ENCODE results near the gene OMP. TPM values are rescaled to one million over a fixed set of nuclear protein-coding genes. Genes with fewer than 3 reads are reported as not detected.

Gene OMP
- total and polyA plus RNA-seq, 3 donors from 2014 or later = 1.7 to 6.7 TPM; not detected in 1

DNA sequence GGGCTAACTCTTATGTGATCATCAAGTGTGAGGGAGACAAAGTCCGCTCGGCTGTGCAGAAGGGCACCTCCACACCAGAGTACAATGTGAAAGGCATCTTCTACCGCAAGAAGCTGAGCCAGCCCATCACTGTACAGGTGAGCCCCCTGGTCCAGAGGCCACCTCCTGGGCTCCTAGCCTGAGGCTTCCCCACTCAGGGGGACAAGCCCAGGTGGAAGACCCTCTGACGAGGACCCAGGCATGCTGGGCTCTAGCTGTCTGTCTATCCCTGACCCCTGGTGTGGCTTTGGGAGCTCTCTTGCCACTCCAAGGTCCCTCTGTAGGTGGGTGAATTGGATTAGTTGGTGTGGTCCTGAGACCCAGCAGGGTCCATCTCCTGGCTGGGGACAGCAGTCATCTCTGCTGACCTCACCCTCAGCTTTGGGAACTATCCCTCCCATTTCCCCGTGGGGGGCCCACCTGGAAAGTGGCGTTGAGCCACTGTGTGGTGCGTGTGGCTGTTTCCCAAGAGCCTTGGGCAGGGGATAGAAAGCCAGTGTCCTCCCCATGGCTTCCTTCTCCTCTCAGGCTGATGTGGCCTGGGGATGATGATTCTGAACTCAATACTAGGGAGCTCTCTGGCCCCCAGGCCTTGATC, 20.1 kb downstream of the OMP start:
- Histone ChIP-seq H3K9me3 (no peaks in the 10 kb centered on the region), H3K27me3 (no peaks in the 10 kb centered on the region), H3K36me3 (ENCODE audit: low read depth, missing control alignments) (no peaks in the 10 kb centered on the region), H3K4me3 (no peak overlapping the region), H3K4me1 (peaks cover 13% of the 10 kb centered on the region), H3K27ac (no peak overlapping the region)
- TF ChIP-seq POLR2A (IDR thresholded peaks at IDR 0.05) = no peak
- TF ChIP-seq, protein P1, sequence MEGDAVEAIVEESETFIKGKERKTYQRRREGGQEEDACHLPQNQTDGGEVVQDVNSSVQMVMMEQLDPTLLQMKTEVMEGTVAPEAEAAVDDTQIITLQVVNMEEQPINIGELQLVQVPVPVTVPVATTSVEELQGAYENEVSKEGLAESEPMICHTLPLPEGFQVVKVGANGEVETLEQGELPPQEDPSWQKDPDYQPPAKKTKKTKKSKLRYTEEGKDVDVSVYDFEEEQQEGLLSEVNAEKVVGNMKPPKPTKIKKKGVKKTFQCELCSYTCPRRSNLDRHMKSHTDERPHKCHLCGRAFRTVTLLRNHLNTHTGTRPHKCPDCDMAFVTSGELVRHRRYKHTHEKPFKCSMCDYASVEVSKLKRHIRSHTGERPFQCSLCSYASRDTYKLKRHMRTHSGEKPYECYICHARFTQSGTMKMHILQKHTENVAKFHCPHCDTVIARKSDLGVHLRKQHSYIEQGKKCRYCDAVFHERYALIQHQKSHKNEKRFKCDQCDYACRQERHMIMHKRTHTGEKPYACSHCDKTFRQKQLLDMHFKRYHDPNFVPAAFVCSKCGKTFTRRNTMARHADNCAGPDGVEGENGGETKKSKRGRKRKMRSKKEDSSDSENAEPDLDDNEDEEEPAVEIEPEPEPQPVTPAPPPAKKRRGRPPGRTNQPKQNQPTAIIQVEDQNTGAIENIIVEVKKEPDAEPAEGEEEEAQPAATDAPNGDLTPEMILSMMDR (IDR thresholded peaks at IDR 0.05) = no peak
- DNase-seq = no peak
- 91% methylated on average over 7 of the region's 7 CpGs; no CpG with 5 or more reads in 1 of the 2 donors for WGBS, 2 donors
- intact Hi-C loops (cut with DNase I; ENCODE audit: low total_unique reads) = loop anchor here (10.0 kb wide), 1 partner anchor 422 kb away; no protein-coding TSS in a partner anchor

DNA sequence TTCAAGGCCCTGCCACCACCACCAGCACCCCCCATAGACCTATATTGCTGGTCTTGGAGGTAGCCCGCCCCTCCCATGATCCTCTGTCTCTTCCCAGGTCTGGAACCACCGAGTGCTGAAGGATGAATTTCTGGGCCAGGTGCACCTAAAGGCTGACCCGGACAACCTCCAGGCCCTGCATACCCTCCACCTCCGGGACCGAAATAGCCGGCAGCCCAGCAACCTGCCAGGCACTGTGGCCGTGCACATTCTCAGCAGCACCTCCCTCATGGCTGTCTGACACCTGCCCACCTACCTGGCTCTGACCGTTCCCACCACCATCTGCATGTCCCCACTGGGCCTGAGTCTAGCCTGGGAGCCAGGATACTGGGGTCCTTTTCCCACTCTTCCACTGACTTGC, 21.0 kb downstream of the OMP start:
- Histone ChIP-seq H3K9me3 (no peaks in the 10 kb centered on the region), H3K4me1 (peaks cover 21% of the 10 kb centered on the region), H3K36me3 (ENCODE audit: low read depth, missing control alignments) (no peaks in the 10 kb centered on the region), H3K27me3 (no peaks in the 10 kb centered on the region), H3K4me3 (no peak overlapping the region), H3K27ac (no peak overlapping the region)
- intact Hi-C loops (cut with DNase I; ENCODE audit: low total_unique reads) = loop anchor here (10.0 kb wide), 1 partner anchor 421 kb away; no protein-coding TSS in a partner anchor
- no peak for DNase-seq
- 92 to 95% methylated on average over 8 of the region's 8 CpGs for WGBS, 2 donors
- no peak for TF ChIP-seq POLR2A (IDR thresholded peaks at IDR 0.05)
- TF ChIP-seq, protein P1 (IDR thresholded peaks at IDR 0.05) = no peak

DNA sequence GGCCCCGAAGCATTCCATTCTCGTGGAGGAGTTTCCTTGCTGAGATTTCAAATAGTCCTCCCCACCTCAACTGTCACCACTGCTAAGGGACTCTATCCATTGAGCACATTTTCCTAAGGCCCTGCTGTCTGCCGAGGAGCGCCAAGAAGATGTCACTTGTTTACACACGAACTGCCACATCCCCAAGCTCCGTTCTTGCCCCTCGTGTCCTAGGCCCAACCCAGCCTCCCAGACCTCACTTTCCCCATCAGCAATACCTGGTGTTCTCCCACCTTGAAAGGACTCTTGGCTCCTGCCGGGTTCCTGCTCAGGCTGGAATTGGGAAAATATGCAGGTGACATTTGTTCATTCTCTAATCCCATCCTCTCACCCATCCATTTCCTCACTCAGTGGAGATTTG, 21.4 kb downstream of the OMP start:
- Histone ChIP-seq H3K27ac (no peak overlapping the region), H3K9me3 (no peaks in the 10 kb centered on the region), H3K36me3 (ENCODE audit: low read depth, missing control alignments) (no peaks in the 10 kb centered on the region), H3K27me3 (no peaks in the 10 kb centered on the region), H3K4me3 (no peak overlapping the region), H3K4me1 (peaks cover 21% of the 10 kb centered on the region)
- WGBS, 2 donors = 83 to 89% methylated on average over 8 of the region's 8 CpGs
- TF ChIP-seq, protein P1 (IDR thresholded peaks at IDR 0.05) = no peak
- no peak for TF ChIP-seq POLR2A (IDR thresholded peaks at IDR 0.05)
- intact Hi-C loops (cut with DNase I; ENCODE audit: low total_unique reads) = loop anchor here (10.0 kb wide), 1 partner anchor 421 kb away; no protein-coding TSS in a partner anchor
- no peak for DNase-seq

DNA sequence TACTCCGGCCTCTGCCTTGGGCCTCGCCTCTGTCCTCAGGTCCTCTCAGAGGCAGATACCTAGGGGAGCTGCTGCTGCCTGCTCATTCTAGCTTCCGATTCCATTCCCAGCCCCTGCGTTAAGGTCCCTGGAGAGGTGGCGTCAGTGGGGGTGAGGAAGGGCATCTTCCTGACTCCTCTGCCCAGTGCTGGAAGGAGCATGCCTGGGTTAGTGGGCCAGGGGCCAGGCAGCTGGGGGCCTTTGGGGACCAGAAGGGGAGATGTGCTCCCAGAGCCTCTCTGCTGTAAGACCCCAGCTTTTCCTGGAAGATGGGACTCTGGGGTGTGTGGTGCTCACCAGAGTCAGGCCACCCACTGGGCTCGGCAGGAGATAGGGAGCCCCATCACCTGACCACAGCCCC, 21.8 kb downstream of the OMP start:
- Histone ChIP-seq H3K9me3 (no peaks in the 10 kb centered on the region), H3K4me3 (no peak overlapping the region), H3K27me3 (no peaks in the 10 kb centered on the region), H3K27ac (no peak overlapping the region), H3K36me3 (ENCODE audit: low read depth, missing control alignments) (no peaks in the 10 kb centered on the region), H3K4me1 (peaks cover 21% of the 10 kb centered on the region)
- TF ChIP-seq, protein P1 (IDR thresholded peaks at IDR 0.05) = no peak
- no peak for TF ChIP-seq POLR2A (IDR thresholded peaks at IDR 0.05)
- DNase-seq = no peak
- 87 to 92% methylated on average over 6 of the region's 6 CpGs for WGBS, 2 donors
- intact Hi-C loops (cut with DNase I; ENCODE audit: low total_unique reads) = loop anchor here (10.0 kb wide), 1 partner anchor 420 kb away; no protein-coding TSS in a partner anchor

DNA sequence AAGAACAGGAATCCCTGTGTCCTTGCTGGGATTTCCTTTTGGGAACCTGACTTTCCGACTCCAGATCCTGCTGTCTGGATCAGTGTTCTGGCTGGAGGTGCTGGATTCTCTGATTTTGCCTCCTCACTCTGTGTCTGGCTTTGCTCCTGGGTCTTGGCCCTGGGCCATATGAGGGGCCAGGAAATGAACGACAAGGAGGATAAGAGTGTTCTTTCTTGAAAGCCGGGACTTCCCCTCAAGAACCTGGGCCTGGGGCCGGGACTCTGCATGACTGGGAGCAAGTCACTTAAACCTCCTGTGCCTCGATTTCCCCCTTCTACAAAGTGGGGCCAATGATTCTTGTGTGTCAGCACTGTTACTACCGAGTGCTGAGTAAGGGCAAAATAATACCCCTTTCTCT, 22.6 kb downstream of the OMP start:
- intact Hi-C loops (cut with DNase I; ENCODE audit: low total_unique reads) = loop anchor here (5.0 to 10.0 kb wide), 2 partner anchors 57 to 420 kb away; no protein-coding TSS in a partner anchor
- Histone ChIP-seq H3K27ac (no peak overlapping the region), H3K4me3 (no peak overlapping the region), H3K4me1 (peaks cover 24% of the 10 kb centered on the region), H3K9me3 (no peaks in the 10 kb centered on the region), H3K27me3 (no peaks in the 10 kb centered on the region), H3K36me3 (ENCODE audit: low read depth, missing control alignments) (no peaks in the 10 kb centered on the region)
- 50 to 59% methylated on average over 6 of the region's 6 CpGs for WGBS, 2 donors
- TF ChIP-seq, protein P1 (IDR thresholded peaks at IDR 0.05) = no peak
- TF ChIP-seq POLR2A (IDR thresholded peaks at IDR 0.05) = no peak
- DNase-seq = no peak
